Right renal cortex interstitium (tissue), 3 donors: Measurements from ENCODE around the gene RRAD. TPM values are rescaled to one million over a fixed set of nuclear protein-coding genes. Genes with fewer than 3 reads are reported as not detected.

Experiments used
- DNase-seq, 3 donors: peaks; one replicate each; pipeline ENCODE4 v3.0.0-alpha.2; 2013; ENCODE audit warnings: low read depth in 3 of 3, low spot score in 2 of 3
- polyA plus RNA-seq, 3 donors: library from polyadenylated mRNA; unstranded; fragments of 120-200 nt; gene quantifications; one replicate each; pipeline ENCODE4 v1.2.1, GENCODE V29; 2013; ENCODE audit not compliant: insufficient read length in 3 of 3

Gene RRAD
- polyA plus RNA-seq, 3 donors, result 1.9 to 3.2 (median 2.1) TPM

DNA sequence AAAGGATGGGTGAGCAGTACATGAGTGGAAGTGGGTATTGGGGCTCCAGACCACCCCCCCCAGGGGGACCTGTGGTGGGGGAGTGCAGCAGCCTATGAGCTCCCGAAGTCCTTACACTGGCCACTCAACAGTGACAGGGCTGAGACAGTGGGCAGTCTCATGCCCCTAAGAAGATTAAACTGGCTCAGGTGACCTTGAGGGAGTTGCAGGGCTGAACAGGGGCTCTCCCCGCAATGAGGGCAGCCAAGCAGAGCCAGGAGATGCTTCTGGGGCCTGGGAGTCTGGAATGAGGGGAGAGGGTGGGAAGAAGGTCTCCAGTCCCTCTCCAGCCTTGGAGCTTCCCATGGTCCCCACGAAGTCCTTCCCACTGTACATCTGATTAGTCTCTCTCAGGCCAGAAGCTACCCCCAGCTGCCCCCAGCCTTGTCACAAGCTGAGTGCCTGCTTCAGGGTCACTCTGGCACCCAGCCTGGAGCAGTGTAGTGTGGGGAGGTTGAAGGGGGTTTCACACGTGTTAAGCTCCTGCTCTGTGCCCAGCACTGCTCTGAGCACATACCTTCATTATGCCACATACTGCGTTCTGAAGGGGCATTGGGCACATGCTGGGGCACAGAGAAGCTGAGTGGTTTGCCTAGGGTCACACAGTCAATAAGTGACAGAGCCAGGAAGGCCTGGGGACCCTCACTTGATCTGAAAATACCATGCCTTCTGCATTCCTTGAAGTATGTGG is 5.6 kb downstream of the RRAD start:
- no peak for DNase-seq

- DNase-seq, result peak in 1 of 3 donors; percentile 56
These were observed 6.3 kb downstream of the RRAD start, which contains the start of gene CDH16 for GRCh38 chr16:66918803-66919568. TSS of gene CDH16 (minus strand) at chr16:66918885. CDS start at chr16:66918065, 820 bp downstream.

- DNase-seq, result no peak
These were observed 7.0 kb downstream of the RRAD start for GRCh38 chr16:66918355-66918754.

DNA sequence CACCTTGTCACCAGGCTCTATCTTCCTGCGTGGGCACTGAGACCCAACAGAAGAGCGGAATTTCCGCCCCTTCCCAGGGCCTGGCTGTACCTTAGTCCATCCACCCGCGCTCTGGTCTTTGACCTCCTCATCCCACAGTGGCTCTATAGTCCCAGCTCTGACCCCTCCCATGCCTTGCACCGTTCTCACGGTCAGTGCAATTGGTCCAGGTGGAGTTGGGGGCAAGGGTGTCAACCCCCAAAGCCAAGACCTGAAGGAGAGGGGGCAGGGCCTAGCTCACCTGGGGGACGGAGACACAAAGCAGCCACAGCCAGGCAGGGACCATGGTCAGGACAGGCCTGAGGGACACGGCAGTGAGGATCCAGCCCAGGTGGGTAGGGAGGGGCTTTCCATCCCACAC is 7.6 kb downstream of the RRAD start:
- no peak for DNase-seq

- no peak for DNase-seq
These were observed 8.8 kb downstream of the RRAD start for GRCh38 chr16:66916518-66916917.

DNA sequence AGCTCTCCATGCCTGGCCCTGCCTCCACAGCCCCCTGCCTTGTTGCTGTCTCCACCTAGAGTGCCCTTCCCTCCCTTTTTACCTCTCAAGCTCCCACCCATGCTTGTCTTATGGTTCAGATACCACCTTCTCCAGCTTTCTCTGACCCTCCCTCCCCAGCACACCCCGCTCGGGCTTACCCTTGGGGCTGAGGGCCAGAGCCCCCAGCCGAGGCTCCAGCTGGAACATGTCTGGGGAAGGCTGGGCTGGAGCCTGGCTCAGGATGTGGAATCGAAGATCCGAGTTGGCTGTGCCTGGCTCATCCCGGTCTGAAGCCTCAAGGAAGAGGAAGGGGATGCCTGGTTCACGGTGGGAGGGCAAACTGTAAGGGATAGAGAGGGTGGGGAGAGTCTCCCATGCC is 10.3 kb downstream of the RRAD start:
- no peak for DNase-seq

DNA sequence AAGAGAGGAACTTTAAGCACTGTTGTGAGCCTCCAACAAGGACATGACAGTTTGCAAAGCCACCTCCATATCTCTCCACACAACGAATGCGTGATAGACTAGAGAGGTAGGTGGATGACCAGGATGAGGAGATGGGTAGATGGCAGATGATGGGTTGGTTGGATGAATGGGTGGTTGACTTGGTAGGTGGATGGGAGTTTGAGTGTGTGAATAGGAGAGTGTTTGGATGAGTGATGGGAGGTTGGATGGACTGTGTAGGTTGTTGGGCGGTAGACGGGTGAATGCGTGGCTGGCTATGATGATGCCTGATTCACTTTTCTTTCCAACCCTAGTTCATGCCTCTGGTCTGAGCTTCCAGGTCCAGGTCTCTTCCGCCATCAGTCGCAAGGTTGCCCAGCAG is 10.8 kb downstream of the RRAD start:
- DNase-seq, result no peak

- no peak for DNase-seq
These were observed 11.6 kb downstream of the RRAD start for GRCh38 chr16:66913711-66914110.

- no peak for DNase-seq
These were observed 12.3 kb downstream of the RRAD start for GRCh38 chr16:66913081-66913480.

DNA sequence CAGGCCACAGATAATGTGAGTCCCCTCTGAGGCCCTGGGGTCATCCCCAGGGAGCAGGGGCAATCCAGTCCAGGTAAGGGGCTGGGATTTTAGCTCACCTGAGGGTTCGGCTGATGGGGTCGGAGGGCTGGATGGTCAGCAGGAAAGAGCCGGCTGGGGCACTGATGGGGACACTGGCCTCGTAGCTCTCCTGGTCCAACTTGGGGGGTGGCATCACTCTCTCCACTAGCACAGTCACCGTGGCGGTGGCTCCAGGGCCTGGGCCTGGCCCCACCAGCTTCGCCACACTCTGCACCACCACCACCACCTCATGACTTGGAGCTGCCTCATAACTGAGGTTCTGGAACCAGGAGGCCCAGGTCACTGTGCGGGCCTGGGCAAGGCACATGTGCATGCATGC is 13.5 kb downstream of the RRAD start:
- DNase-seq, result no peak

DNA sequence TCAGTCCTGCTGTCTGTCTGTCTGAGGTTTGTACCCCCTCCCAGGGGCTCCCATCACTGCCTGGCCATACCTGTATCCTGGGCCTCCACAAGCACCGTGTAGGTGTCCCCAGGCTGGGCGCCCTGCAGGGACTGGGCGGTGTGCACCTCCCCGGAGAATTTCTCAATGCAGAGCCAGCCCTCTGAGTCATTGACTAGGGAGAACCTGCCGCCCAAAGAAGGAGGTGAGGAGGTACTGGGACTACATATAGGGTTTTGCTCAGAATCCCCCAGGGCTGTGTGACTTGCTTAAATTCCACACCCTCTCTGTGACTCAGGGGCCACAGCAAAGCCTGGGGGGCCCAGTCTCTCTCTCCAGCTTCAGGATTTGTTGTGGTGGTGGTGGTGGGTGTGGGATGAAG is 14.2 kb downstream of the RRAD start:
- DNase-seq, result no peak

DNA sequence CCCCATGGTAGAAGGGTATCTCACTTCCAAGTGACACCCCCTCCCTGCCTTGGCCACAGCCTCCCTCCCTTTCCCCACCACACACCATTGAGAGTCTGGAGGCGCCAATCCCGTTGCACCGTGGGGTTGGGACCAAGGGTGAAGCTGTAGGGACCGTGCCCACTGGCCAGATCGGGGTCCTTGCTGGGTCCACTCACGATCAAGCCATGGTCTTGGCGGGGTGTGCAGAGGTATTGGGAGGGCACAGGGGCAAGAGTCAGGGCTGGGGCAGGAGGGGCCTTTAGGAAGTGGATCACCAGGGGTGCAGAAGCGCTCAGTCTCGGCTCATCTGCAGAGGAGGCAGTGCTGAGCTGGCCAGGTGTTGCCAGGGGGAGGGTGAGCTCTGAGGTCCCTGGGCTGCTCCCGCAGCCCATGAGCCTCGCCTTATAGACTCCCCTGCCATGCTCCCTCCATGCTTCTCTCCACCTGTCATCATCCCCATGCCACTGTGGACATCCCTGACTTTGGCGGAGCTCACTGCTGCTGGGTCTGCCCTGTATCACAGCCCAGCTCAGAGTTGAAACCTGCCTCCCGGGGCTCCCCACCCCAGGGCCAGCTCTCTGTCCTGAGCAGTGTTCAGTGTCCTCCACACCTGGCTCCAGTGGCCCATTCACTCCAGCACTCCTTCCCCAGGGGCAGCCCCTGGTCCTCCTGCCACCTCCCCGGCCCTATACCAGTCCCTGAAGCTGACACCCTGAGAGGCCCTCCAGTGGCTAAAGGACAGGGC is 15.0 kb downstream of the RRAD start:
- no peak for DNase-seq

GRCh38 chr16:66908762-66909559 is 16.4 kb downstream of the RRAD start:
- DNase-seq, result no peak

- no peak for DNase-seq
These were observed 17.2 kb downstream of the RRAD start for GRCh38 chr16:66908116-66908515.

DNA sequence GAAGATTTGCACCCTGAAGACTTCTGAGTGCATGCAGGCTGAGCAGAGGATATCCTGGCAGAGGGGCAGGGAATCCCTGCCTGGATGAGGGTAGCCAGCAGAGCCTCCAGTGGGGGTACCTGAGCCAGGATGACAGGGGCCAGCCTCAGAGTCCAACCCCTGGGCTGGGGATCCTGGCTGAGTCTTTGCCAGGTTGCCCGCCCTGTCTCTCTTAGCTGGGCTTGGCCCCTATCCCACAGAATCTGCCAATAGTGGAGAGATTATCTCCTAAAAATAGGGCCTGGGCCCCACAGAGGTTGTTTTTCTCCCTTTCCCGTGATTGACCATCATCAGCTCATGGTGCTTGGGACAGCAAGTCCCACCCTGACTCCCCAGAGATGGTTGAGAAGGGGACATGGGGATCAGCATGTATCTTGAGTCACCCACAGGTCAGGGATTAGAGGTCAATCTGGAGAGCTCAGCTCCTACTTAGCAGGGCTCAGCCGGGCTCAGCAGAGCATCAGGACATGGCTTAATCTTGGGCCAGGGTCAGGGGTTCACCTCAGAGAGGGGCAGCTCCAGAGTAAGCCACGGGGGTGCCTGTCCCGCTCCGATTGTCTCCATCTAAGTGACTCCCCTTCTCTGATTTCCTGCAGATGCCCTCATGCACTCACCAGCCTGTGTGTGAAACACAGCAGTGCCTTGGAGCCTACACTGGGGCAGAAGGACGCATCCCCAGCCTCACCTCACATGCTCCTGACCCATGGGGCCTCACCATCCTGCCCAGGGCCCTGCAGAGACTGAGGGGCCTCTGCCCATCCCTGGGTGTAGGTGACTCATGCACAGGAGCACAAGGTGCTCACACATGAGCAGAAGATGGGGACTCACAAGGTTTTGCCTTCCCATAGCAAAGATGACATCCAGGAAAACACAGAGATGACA is 18.2 kb downstream of the RRAD start:
- DNase-seq, result no peak

DNA sequence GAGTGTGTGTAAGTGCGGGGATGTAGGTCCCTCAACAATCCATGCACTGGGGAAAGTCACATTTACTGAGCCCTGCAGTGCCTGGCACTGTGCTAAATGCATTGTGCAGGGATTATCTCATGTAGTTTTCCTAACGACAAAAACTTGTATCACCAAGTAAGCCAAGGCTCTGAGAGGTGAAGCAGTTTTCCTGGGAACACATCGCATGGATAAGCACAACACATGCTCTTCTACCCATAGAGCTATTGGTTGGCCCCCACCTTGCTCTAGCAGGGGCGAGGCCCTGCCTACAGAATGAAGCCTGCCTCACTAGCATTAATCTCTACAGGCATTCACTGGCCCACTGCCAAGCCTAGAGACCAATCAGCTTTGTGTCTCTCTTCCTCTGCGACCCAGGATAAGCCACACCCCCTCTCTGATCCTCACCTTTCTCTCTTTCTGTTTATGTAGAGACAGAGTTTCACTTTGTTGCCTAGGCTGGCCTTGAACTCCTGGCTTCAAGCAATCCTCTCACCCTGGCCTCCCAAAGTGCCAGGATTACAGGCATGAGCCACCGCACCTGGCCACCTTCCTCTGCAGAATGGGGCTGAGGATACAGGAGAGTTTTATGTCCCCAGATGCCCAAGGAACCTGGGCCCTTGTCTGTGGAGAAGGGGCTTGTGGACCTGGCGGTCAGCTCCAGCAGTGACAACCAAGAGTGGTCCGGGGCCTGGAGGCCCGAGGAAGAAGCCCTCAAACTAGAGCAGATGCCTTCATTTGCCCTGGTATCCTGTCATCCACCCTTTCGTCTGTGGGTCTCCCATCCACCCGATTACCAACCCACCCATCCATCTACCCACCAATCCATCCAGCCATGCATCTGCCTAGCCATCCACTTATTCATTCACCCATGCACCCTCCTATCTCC is 19.4 kb downstream of the RRAD start:
- DNase-seq, result no peak

GRCh38 chr16:66904846-66905632 is 20.3 kb downstream of the RRAD start:
- no peak for DNase-seq

DNA sequence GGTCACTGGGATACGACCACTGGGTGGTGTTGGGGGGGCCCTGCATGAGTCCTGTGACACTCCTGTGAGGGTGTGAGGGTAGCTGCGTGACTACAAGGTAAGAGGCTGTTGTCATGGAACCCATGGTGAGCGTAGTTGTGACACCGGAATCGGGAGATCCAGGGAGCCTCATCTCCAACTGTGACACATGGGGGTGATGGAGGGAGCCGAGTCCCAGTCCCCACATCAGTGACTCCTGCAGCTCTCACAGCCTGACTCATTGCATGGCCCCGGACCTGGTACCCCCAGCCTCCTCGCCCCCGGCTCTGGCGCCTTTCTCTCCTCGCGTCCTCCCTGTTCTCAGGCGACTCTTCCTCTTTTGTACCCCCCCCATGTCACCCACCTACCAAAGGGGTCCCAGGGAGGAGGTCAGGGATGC is 20.9 kb downstream of the RRAD start:
- DNase-seq, result no peak
